SW480 (cell line): ENCODE data around the gene SH3D19.
"Not testable (repeated sequence)": the region's sequence is repeated elsewhere in the genome, so short reads cannot be mapped to it uniquely, and the experiment has no call there.

Source experiments
- DNase-seq: peaks from one replicate; pipeline ENCODE4 v3.0.0-alpha.2; 2016; ENCODE audit warnings: low spot score

Gene SH3D19

GRCh38 chr4:151322570-151322969 lies 2.8 kb downstream of the SH3D19 start:
- no peak for DNase-seq

DNA sequence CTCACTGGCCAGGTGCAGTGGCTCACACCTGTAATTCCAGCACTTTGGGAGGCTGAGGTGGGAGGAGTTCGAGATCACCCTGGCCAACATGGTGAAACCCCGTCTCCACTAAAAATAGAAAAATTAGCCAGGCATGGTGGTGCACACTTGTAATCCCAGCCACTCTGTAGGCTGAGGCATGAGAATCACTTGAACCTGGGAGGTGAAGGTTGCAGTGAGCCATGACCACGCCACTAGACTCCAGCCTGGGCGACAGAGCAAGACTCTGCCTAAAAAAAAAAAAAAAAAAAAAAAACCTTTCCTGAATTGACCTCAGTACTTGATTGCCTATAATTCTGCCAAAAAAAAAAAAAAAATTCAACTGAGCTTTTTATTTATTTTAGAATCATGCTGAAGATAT lies 3.2 kb downstream of the SH3D19 start:
- DNase-seq = not testable (repeated sequence)

- DNase-seq = peak; percentile 14
Observed at GRCh38 chr4:151321586-151321985, 3.8 kb downstream of the SH3D19 start.

GRCh38 chr4:151319490-151319889 lies 5.9 kb downstream of the SH3D19 start:
- no peak for DNase-seq

- DNase-seq = no peak
Observed at GRCh38 chr4:151318307-151319006, 6.9 kb downstream of the SH3D19 start.

DNA sequence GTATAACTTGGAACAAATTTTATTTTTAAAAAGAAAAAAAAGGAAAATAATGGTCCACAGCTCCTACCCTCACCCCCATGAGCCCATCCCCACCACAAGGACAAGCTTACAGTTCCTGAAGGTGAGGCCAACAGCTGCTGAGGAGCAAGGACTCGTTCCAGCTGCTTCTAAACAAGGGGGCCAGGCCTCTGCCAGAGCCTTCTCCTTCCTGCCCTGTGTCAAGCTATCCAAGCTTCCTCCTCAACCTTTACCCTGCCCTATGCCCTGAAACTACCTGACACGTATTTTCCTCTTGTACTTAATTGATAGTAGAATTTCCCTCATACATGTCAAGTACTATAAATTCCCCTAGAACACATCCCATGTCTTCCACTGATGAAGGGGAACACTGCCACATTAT lies 8.8 kb downstream of the SH3D19 start:
- DNase-seq = no peak

DNA sequence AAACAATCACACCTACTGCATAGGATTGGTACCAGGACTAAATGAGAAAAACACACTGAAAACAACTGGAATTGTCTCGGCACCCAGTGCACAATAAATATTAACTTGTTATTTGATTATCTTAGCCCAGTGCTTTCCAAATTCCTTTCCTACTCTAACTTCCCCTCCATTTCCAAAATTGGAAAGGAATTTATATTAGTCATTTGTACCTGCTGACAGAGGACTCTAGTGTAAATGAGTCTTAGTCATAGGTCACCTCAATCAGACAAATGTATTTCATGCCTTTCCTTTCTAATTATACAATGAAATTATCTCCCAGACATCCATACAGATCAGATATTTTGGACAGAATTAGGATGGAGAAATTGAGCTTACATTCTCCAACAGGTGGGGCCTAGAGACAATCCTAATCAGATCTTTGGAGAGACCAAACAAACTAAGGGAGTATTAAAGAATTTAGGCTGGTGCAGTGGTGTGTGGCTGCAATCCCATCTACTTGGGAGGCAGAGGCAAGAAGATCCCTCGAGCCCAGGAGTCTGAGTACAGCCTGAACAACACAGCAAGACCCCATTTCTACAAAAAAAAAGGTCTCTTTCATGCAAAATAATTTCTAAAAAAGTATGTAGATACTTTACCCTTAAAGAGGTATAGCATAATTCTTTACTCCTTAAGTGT lies 10.1 kb downstream of the SH3D19 start:
- peak; percentile 39 for DNase-seq

DNA sequence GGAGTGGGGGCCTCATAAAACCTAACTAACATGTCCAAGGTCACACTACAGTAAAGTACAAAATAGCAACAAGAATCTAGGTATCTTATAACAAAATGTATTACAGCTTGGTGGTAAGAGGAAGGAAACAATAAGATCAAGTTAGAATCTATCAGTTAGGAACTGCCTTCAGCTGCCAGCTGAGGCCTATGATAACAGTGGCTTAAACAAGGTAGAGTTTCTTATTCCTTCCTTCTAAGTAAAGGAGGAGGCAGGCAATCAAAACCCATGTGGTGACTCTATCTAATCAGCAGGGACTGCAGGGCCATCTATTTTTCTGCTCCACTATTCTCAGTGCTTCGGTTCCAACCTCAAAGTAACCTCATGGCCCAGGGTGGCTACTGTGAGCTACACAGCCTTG lies 10.9 kb downstream of the SH3D19 start:
- DNase-seq = no peak

DNA sequence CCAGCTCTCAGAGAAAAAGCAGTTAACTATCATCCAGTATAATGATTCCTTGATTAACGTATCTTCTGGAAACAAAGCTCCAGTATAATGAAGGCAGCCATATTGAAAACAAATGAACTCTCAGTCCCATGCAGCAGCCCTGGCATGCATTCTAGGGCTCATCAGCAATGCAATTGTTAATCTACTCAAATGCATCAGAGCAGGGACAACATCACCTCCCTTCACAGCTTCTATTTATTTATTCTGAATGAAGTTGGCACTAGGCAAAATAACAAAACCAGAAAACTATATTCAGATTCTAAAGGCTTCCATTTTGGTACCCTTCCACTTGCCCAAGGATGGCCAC lies 11.4 kb downstream of the SH3D19 start:
- no peak for DNase-seq

- no peak for DNase-seq
Observed at GRCh38 chr4:151313306-151314009, 11.9 kb downstream of the SH3D19 start.

DNA sequence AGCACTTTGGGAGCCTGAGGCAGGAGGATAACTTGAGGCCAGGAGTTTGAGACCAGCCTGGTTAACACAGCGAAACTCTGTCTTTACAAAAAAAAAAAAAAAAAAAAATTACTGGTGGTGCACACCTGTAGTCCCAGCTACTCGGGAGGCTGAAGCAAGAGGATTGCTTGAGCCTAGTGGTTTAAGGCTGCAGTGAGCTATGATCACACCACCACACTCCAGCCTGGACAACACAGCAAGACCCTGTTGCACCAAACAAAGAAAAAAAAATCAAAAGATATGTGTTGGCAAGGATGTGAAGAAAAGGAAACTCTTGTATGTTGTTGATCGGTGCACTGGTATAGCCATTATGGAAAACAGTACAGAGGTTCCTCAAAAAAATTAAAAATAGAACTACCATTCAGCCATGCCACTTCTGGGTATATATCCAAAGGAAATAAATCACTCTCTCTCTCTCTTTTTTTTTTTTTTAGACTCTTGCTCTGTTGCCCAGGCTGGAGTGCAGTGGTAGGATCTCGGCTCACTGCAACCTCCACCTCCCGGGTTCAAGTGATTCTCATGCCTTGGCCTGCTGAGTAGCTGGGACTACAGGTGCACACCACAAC lies 15.2 kb downstream of the SH3D19 start:
- no peak for DNase-seq

GRCh38 chr4:151304755-151305154 lies 20.6 kb downstream of the SH3D19 start:
- DNase-seq = peak; percentile 16

- no peak for DNase-seq
Observed at GRCh38 chr4:151304226-151304625, 21.2 kb downstream of the SH3D19 start.

DNA sequence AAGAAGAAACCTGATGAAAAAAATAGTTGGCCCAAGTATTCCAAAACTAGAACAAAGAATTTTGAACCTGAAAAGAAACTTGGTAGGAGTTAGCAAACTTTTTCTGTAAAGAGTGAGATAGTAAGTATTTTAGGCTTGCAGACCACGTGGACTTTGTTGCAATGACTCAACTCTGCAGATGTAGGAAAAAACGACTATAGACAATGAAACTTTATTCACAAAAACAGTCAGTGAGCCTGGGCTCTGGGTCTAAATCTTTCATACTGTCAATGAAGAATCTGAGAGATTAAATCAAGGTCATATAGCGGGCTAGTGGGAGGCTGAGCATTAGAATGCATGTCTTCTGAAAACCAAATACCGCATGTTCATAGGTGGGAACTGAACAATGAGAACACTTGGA lies 23.0 kb downstream of the SH3D19 start:
- DNase-seq = no peak

GRCh38 chr4:151297170-151297569 lies 28.2 kb downstream of the SH3D19 start:
- DNase-seq = no peak

- DNase-seq = no peak
Observed at GRCh38 chr4:151296227-151296626, 29.2 kb downstream of the SH3D19 start.

- DNase-seq = no peak
Observed at GRCh38 chr4:151294833-151295496, 30.4 kb downstream of the SH3D19 start.

DNA sequence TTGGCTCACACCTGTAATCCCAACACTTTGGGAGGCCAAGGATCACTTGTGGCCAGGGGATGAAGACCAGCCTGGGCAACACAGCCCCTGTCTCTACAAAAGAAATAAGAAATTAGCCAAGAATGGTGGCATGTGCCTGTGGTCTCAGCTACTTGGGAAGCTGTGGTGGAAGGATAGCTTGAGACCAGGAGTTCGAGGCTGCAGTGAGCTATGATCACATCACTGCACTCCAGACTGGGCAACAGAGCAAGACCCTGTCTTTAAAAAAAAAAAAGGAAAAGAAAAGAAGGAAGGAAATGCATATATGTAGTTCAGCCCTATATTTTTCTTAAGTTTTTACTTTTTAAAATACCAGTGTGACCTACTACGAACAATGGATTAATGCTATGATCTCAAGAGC lies 33.4 kb downstream of the SH3D19 start:
- DNase-seq = no peak

- no peak for DNase-seq
Observed at GRCh38 chr4:151291485-151291884, 33.9 kb downstream of the SH3D19 start.

- DNase-seq = no peak
Observed at GRCh38 chr4:151287409-151287808, 38.0 kb downstream of the SH3D19 start.

DNA sequence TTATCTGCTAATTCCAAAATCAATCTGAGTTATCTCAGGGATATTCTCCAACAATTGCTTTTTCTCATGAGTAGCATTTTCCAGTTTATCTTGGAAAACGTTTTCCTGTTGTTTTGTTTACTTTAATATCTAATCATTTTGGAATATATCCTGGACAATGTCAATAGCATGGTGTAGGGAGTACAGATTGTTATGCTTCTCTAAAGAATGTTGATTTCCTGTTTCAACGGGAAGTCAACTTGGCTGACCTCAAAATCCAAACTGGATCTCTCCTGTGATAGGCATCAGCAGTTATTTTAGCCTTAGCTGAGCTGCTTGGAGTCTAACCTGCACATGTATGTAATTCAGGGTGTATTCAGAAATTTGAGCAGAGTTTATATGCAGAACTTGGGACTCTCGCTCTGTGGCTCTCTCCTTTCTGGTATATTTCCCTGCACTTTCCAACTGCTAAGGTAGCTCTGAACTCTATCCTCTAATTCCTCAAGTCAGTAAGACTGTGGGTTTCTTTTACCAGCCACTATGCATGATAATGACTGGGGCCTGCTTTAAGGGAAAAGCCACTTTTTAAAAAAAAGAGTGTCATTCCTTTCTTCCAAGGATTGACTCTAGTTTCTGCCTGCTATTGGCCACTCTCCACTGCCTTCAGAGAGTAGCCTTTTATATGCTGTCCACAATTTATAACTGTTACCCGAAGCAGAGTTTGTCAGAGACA lies 40.7 kb downstream of the SH3D19 start:
- no peak for DNase-seq
